HEK293T (cell line): ENCODE measurements around the gene SPEG.

Experiments
- FOXA1 ChIP-seq: fragments of 450-650 bp; IDR thresholded peaks from 2 replicates; pipeline ENCODE4 v1.6.1; 2016; ENCODE audit warnings: mild to moderate bottlenecking
- HDGF ChIP-seq: fragments of 450-650 bp; IDR thresholded peaks from 2 replicates; pipeline ENCODE4 v1.6.1; 2017; ENCODE audit warnings: antibody characterized with exemption, borderline replicate concordance
- TARDBP ChIP-seq: fragments of 450-650 bp; IDR thresholded peaks from 2 replicates; pipeline ENCODE4 v1.6.1; 2016

DNA sequence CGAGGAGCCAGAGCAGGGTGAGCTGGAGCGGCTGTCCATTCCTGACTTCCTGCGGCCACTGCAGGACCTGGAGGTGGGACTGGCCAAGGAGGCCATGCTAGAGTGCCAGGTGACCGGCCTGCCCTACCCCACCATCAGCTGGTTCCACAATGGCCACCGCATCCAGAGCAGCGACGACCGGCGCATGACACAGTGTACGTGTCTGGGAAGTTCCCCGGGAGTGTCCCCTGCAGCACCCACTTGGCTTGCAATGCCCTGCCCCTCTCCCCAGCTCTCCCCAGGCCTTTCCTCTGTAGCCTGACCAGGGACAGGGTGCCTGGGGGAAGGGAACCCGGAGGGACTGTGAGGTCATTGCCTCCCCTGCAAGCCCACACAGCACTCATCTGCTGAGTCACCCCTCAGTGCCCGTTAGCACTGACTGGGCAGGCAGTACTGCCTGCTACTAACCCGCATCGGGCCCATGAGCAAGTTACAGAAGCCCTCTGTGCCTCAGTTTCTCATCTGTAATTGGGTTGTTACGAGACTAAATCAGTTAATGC, 34.6 kb downstream of the SPEG start:
- TF ChIP-seq TARDBP (no peak), HDGF (no peak), FOXA1 (no peak)
